Neural cell (in vitro differentiated cells): ENCODE measurements around the gene CDKN3. TPM values are rescaled to one million over a fixed set of nuclear protein-coding genes. Genes with fewer than 3 reads are reported as not detected.
"Not testable (repeated sequence)": the region's sequence is repeated elsewhere in the genome, so short reads cannot be mapped to it uniquely, and the experiment has no call there.

Source experiments
- H2AFZ ChIP-seq: fragments of 200-600, 300-800 bp; sonication (generic), shearing (Covaris generic); 2 replicates; pipeline ENCODE4 v1.6.0; 2014; ENCODE audit warnings: low read depth, mild to moderate bottlenecking, antibody characterized with exemption, low read length, moderate library complexity
- H3F3A ChIP-seq: fragments of 200-600 bp; shearing (Covaris generic); 2 replicates; pipeline ENCODE4 v1.6.1; 2016; ENCODE audit warnings: mild to moderate bottlenecking, moderate library complexity, mixed read lengths, antibody characterized with exemption, low read length; ENCODE audit not compliant: insufficient read depth, poor library complexity, severe bottlenecking
- H3K27ac ChIP-seq: fragments of 200-600, 300-800 bp; sonication (generic), shearing (Covaris generic); 2 replicates; pipeline ENCODE4 v1.5.1; 2014; ENCODE audit warnings: mild to moderate bottlenecking, low read length, moderate library complexity
- H3K27me3 ChIP-seq: fragments of 300-800, 200-600 bp; sonication (generic), shearing (Covaris generic); 2 replicates; pipeline ENCODE4 v1.6.0; 2014; ENCODE audit warnings: mild to moderate bottlenecking, low read depth, low read length, moderate library complexity; ENCODE audit not compliant: insufficient read depth
- H3K36me3 ChIP-seq: fragments of 300-800, 200-600 bp; sonication (generic), shearing (Covaris generic); 2 replicates; pipeline ENCODE4 v1.5.1; 2014; ENCODE audit warnings: mild to moderate bottlenecking, antibody characterized with exemption, low read length, moderate library complexity; ENCODE audit not compliant: insufficient read depth
- H3K4me2 ChIP-seq: fragments of 300-800, 200-600 bp; sonication (generic), shearing (Covaris generic); 2 replicates; pipeline ENCODE4 v1.6.0; 2014; ENCODE audit warnings: mild to moderate bottlenecking, low read length
- H3K4me3 ChIP-seq: fragments of 300-800, 200-600 bp; sonication (generic), shearing (Covaris generic); 2 replicates; pipeline ENCODE4 v1.5.1; 2014; ENCODE audit warnings: mild to moderate bottlenecking, low read length, moderate library complexity
- H3K79me2 ChIP-seq: fragments of 200-600 bp; shearing (Covaris generic); replicated peaks from 2 replicates; pipeline ENCODE4 v1.6.0; 2014; ENCODE audit warnings: mild to moderate bottlenecking, low read length, moderate library complexity; ENCODE audit not compliant: insufficient read depth
- H3K9ac ChIP-seq: fragments of 300-800, 200-600 bp; sonication (generic), shearing (Covaris generic); 2 replicates; pipeline ENCODE4 v1.6.1; 2016; ENCODE audit warnings: mild to moderate bottlenecking, low read length, mixed read lengths
- H3K9me2 ChIP-seq: fragments of 200-600 bp; shearing (Covaris generic); 2 replicates; pipeline ENCODE4 v1.6.1; 2016; ENCODE audit warnings: mild to moderate bottlenecking, low read length, mixed read lengths; ENCODE audit not compliant: insufficient read depth
- H3K9me3 ChIP-seq: fragments of 200-600, 300-800 bp; sonication (generic), shearing (Covaris generic); 2 replicates; pipeline ENCODE4 v1.6.1; 2016; ENCODE audit warnings: mild to moderate bottlenecking, mixed run types, low read length, moderate library complexity, mixed read lengths
- H4K20me1 ChIP-seq: fragments of 200-600 bp; shearing (Covaris generic); 2 replicates; pipeline ENCODE4 v1.6.1; 2016; ENCODE audit warnings: mild to moderate bottlenecking, mixed run types; ENCODE audit not compliant: insufficient read depth
- EP300 ChIP-seq: fragments of 450-650 bp; conservative IDR thresholded peaks from 2 replicates; pipeline ENCODE4 v1.6.1; 2014; ENCODE audit warnings: antibody characterized with exemption, mild to moderate bottlenecking, moderate library complexity; ENCODE audit not compliant: poor library complexity, severe bottlenecking
- EZH2 ChIP-seq: fragments of 200-600, 300-800 bp; shearing (Covaris generic), sonication (generic); IDR thresholded peaks from 2 replicates; pipeline ENCODE4 v1.6.1; 2014; ENCODE audit warnings: antibody characterized with exemption, low read length, borderline replicate concordance, mild to moderate bottlenecking; ENCODE audit not compliant: insufficient read depth, poor library complexity, severe bottlenecking
- MXI1 ChIP-seq: fragments of 450-650 bp; conservative IDR thresholded peaks from 2 replicates; pipeline ENCODE4 v1.6.1; 2014; ENCODE audit warnings: antibody characterized with exemption, mild to moderate bottlenecking; ENCODE audit not compliant: poor library complexity, severe bottlenecking
- POLR2AphosphoS5 ChIP-seq: IDR thresholded peaks from 2 replicates; pipeline ENCODE4 v1.6.1; 2012
- RAD21 ChIP-seq: fragments of 450-650 bp; conservative IDR thresholded peaks from 2 replicates; pipeline ENCODE4 v1.6.1; 2014; ENCODE audit warnings: antibody characterized with exemption, mild to moderate bottlenecking, moderate library complexity
- SMC3 ChIP-seq: fragments of 450-650 bp; conservative IDR thresholded peaks from 2 replicates; pipeline ENCODE4 v1.6.1; 2014; ENCODE audit warnings: antibody characterized with exemption, mild to moderate bottlenecking, moderate library complexity; ENCODE audit not compliant: poor library complexity
- TAF1 ChIP-seq: IDR thresholded peaks from 2 replicates; pipeline ENCODE4 v1.6.1; 2012; ENCODE audit warnings: low read depth
- polyA plus RNA-seq: library from polyadenylated mRNA; depleted of rRNA; stranded (reverse); fragments of >200 nt; gene quantifications from 2 replicates; pipeline ENCODE4 v1.2.3, GENCODE V29; 2014
- TF ChIP-seq, protein P1 (sequence below): fragments of 450-650 bp; IDR thresholded peaks from 2 replicates; pipeline ENCODE4 v1.5.1; 2014; ENCODE audit warnings: antibody characterized with exemption, mild to moderate bottlenecking, moderate library complexity; ENCODE audit not compliant: poor library complexity, severe bottlenecking
- TF ChIP-seq, protein P2 (sequence below): IDR thresholded peaks from 2 replicates; pipeline ENCODE4 v1.6.1; 2012; ENCODE audit warnings: borderline replicate concordance

The CDKN3 gene
- polyA plus RNA-seq, 1 donor from 2014 or later = 5.9 TPM

DNA sequence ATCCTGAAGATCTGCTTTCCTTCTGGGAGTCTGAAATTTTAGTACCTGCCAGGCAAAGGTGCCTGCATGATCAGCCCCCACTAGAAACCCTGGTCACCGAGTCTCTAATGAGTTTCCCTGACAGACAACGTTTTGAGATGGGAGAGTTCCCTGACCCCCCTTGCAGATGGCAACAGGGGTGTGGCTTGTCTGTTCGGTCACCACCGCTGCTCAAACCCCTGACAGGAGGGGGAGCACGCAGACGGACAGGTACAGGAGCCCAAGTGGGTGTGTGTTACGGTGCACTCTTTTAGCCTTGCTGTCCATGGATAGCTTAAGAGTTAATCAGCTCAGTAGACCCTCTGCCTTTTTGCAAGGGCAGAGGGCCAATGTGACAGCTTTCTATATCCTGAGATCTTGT lies 19.3 kb upstream of the CDKN3 start:
- H3K27ac ChIP-seq = no peak overlapping the region
- TF ChIP-seq RAD21 (no peak), MXI1 (no peak), TAF1 (no peak)
- H3K9ac ChIP-seq = no peak overlapping the region
- H3K4me3 ChIP-seq = no peak overlapping the region
- H3F3A ChIP-seq = no peaks in the 10 kb centered on the region
- H3K27me3 ChIP-seq = no peaks in the 10 kb centered on the region
- no peaks in the 10 kb centered on the region for H3K9me3 ChIP-seq
- no peaks in the 10 kb centered on the region for H3K79me2 ChIP-seq
- H3K9me2 ChIP-seq = no peaks in the 10 kb centered on the region
- no peaks in the 10 kb centered on the region for H3K36me3 ChIP-seq
- H4K20me1 ChIP-seq = no peaks in the 10 kb centered on the region
- H3K4me2 ChIP-seq = no peak overlapping the region
- H2AFZ ChIP-seq = no peak overlapping the region

DNA sequence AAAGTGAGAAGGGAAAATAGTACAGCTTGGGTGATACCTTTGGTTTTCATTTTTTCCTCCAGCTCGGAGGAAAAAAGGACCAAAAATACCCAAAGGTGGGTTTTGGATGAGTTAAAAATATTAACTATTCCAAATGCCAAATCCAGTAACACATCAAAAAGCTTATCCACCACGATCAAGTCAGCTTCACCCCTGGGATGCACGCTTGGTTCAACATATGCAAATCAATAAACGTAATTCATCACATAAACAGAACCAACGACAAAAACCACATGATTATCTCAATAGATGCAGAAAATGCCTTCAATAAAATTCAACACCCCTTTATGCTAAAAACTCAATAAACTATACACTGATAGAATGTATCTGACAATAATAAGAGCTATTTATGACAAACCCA lies 17.9 kb upstream of the CDKN3 start:
- H2AFZ ChIP-seq, H3K9me3 ChIP-seq, H4K20me1 ChIP-seq, H3K27me3 ChIP-seq, H3K4me3 ChIP-seq, H3K4me2 ChIP-seq, H3K79me2 ChIP-seq, H3K9me2 ChIP-seq, H3K27ac ChIP-seq, H3K36me3 ChIP-seq, H3K9ac ChIP-seq, H3F3A ChIP-seq: not testable (repeated sequence)

DNA sequence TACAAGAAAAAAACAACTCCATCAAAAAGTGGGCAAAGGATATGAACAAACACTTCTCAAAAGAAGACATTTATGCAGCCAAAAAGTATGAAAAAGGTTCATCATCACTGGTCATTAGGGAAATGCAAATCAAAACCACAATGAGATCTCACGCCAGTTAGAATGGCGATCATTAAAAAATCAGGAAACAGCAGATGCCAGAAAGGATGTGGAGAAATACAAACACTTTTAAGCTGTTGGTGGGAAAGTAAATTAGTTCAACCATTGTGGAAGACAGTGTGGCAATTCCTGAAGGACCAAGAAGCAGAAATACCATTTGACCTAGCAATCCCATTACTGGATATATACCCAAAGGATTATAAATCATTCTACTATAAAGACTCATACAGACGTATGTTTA lies 16.2 kb upstream of the CDKN3 start:
- not testable (repeated sequence) for H3K4me3 ChIP-seq, H3K9me3 ChIP-seq, H3K27ac ChIP-seq, H3K4me2 ChIP-seq, H3K27me3 ChIP-seq, H3K36me3 ChIP-seq, H3K79me2 ChIP-seq, H2AFZ ChIP-seq, H3F3A ChIP-seq, H3K9me2 ChIP-seq, H4K20me1 ChIP-seq, H3K9ac ChIP-seq

DNA sequence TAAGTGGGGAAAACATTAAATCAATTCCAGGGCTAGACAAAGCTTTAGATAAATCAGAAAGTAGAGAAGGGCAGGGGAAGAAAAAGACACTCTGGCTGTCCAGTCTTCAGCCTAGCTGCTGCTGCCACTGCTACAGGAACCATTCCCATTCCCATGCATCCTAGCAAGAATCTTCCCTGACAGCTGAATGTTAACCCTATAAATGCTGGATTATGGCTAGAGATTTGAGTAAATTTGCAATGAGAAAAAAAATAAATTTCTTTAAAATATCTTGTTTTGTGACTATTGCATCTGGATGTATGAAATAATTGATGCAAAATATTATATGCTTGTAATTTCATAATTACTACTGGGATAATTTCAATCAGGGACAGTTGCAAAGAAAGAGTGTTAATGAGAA lies 15.0 kb upstream of the CDKN3 start:
- Histone ChIP-seq H3K4me3 (no peak overlapping the region), H3K9me2 (no peaks in the 10 kb centered on the region), H3F3A (no peaks in the 10 kb centered on the region), H3K9ac (no peak overlapping the region), H3K27ac (no peak overlapping the region), H3K27me3 (no peaks in the 10 kb centered on the region), H4K20me1 (no peaks in the 10 kb centered on the region), H3K79me2 (no peaks in the 10 kb centered on the region), H3K4me2 (no peak overlapping the region), H2AFZ (no peak overlapping the region), H3K9me3 (no peaks in the 10 kb centered on the region), H3K36me3 (no peaks in the 10 kb centered on the region)
- TF ChIP-seq SMC3 (no peak), TAF1 (no peak), RAD21 (no peak), EZH2 (no peak), EP300 (no peak), MXI1 (no peak), POLR2AphosphoS5 (no peak)
- TF ChIP-seq, protein P1, sequence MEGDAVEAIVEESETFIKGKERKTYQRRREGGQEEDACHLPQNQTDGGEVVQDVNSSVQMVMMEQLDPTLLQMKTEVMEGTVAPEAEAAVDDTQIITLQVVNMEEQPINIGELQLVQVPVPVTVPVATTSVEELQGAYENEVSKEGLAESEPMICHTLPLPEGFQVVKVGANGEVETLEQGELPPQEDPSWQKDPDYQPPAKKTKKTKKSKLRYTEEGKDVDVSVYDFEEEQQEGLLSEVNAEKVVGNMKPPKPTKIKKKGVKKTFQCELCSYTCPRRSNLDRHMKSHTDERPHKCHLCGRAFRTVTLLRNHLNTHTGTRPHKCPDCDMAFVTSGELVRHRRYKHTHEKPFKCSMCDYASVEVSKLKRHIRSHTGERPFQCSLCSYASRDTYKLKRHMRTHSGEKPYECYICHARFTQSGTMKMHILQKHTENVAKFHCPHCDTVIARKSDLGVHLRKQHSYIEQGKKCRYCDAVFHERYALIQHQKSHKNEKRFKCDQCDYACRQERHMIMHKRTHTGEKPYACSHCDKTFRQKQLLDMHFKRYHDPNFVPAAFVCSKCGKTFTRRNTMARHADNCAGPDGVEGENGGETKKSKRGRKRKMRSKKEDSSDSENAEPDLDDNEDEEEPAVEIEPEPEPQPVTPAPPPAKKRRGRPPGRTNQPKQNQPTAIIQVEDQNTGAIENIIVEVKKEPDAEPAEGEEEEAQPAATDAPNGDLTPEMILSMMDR = no peak
- TF ChIP-seq, protein P2, sequence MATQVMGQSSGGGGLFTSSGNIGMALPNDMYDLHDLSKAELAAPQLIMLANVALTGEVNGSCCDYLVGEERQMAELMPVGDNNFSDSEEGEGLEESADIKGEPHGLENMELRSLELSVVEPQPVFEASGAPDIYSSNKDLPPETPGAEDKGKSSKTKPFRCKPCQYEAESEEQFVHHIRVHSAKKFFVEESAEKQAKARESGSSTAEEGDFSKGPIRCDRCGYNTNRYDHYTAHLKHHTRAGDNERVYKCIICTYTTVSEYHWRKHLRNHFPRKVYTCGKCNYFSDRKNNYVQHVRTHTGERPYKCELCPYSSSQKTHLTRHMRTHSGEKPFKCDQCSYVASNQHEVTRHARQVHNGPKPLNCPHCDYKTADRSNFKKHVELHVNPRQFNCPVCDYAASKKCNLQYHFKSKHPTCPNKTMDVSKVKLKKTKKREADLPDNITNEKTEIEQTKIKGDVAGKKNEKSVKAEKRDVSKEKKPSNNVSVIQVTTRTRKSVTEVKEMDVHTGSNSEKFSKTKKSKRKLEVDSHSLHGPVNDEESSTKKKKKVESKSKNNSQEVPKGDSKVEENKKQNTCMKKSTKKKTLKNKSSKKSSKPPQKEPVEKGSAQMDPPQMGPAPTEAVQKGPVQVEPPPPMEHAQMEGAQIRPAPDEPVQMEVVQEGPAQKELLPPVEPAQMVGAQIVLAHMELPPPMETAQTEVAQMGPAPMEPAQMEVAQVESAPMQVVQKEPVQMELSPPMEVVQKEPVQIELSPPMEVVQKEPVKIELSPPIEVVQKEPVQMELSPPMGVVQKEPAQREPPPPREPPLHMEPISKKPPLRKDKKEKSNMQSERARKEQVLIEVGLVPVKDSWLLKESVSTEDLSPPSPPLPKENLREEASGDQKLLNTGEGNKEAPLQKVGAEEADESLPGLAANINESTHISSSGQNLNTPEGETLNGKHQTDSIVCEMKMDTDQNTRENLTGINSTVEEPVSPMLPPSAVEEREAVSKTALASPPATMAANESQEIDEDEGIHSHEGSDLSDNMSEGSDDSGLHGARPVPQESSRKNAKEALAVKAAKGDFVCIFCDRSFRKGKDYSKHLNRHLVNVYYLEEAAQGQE = no peak
